Gastrocnemius medialis (tissue), 4 donors: ENCODE data around the gene RBM33. TPM values are rescaled to one million over a fixed set of nuclear protein-coding genes. Genes with fewer than 3 reads are reported as not detected.

Experiments
- ATAC-seq, 2 donors: fragments of 150-250 bp; one replicate each; pipeline ENCODE4 v1.9.1; 2016
- DNase-seq, 2 donors: peaks; one replicate each; pipeline ENCODE4 v3.0.0-alpha.2; 2019
- H3K27ac ChIP-seq, 4 donors: fragments of 200-600 bp; sonication (generic); 1 replicate in 1 of 4; 2 replicates in 3 of 4; pipeline ENCODE4 v1.5.1; 2016 to 2018; ENCODE audit warnings: mild to moderate bottlenecking in 2 of 4, moderate library complexity in 1 of 4
- H3K27me3 ChIP-seq, 3 donors: fragments of 200-600 bp; sonication (generic) in 2 of 3; 1 replicate in 1 of 3; 2 replicates in 2 of 3; pipeline versions ENCODE4 v1.5.1 to v1.6.0; 2016 to 2019; ENCODE audit warnings: mild to moderate bottlenecking in 1 of 3, moderate library complexity in 1 of 3
- H3K36me3 ChIP-seq, 2 donors: fragments of 200-600 bp; sonication (generic) in 1 of 2; one replicate each; pipeline ENCODE4 v1.5.1; 2017 to 2018
- H3K4me1 ChIP-seq, 2 donors: fragments of 200-600 bp; sonication (generic) in 1 of 2; one replicate each; pipeline ENCODE4 v1.5.1; 2016 to 2017; ENCODE audit warnings: mild to moderate bottlenecking in 2 of 2
- H3K4me3 ChIP-seq, 4 donors: fragments of 200-600 bp; sonication (generic) in 3 of 4; 1 replicate in 1 of 4; 2 replicates in 3 of 4; pipeline ENCODE4 v1.5.1; 2016 to 2019; ENCODE audit warnings: mild to moderate bottlenecking in 2 of 4
- H3K9me3 ChIP-seq, 3 donors: fragments of 200-600 bp; sonication (generic) in 2 of 3; 1 replicate in 1 of 3; 2 replicates in 2 of 3; pipeline ENCODE4 v1.5.1; 2016 to 2019
- POLR2A ChIP-seq, 2 donors: fragments of 450-650 bp; IDR thresholded peaks; one replicate each; pipeline ENCODE4 v1.6.1; 2017; ENCODE audit warnings: antibody characterized with exemption in 2 of 2, mild to moderate bottlenecking in 2 of 2, moderate library complexity in 2 of 2
- in situ Hi-C, 4 donors: fragments of 200-750 bp; cut with MboI; loops; one replicate each; pipeline versions ENCODE4 v1.15.0 to v1.8.0; 2017; ENCODE audit warnings: low sequenced_read_pairs in 4 of 4
- intact Hi-C: fragments of 100-400 bp; cut with DNase I; formaldehyde crosslinking; loops from one replicate; pipeline ENCODE4 v1.15.1; 2023; ENCODE audit warnings: low total_unique reads
- total RNA-seq, 4 donors: library from RNA; depleted of rRNA; stranded (reverse); fragments of >200 nt; gene quantifications; one replicate each; pipeline versions ENCODE4 v1.1.0 to v1.2.3, GENCODE V29; 2016
- TF ChIP-seq, protein P1 (sequence below), 5 experiments: fragments of 450-650 bp in 3 of 5; fragments of 200-600 bp in 2 of 5; sonication (generic) in 2 of 5; IDR thresholded peaks in 4 of 5; conservative IDR thresholded peaks in 1 of 5; 1 replicate in 4 of 5; 2 replicates in 1 of 5; pipeline ENCODE4 v1.5.1; 2016 to 2019; ENCODE audit warnings: antibody characterized with exemption in 5 of 5, mild to moderate bottlenecking in 3 of 5, moderate library complexity in 3 of 5

The RBM33 gene
- total RNA-seq, 4 donors from 2014 or later: 16.6 to 30.0 (median 28.1) TPM

DNA sequence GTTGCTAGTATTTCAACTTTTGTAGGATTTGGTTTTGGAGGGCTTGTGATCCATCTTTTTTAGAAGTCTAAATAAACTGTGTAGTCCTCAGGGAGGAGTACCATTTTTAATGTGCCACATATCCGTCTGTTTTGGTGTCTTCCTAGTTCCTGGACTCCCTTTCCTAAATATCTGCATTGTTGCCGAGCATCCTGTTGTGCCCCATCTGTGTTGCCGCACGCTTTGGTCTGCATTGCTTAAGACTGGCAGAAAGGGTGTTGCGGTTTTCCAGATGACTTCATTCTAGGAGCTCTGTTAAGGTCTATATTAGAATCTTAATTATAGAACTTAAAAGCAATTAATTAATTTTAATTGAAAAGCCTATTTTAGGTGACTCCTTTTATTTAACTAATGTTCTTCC, 49.4 kb downstream of the RBM33 start:
- Histone ChIP-seq H3K4me3 (no peak overlapping the region), H3K9me3 (no peaks in the 10 kb centered on the region), H3K36me3 (no peaks in the 10 kb centered on the region), H3K27ac (no peak overlapping the region), H3K4me1 (peaks cover 3 to 15% of the 10 kb centered on the region in 2 donors), H3K27me3 (no peaks in the 10 kb centered on the region)
- DNase-seq (no peak), ATAC-seq (no peak)
- in situ Hi-C loops (no loop called here), intact Hi-C loops (no loop called here)
- TF ChIP-seq, protein P1, sequence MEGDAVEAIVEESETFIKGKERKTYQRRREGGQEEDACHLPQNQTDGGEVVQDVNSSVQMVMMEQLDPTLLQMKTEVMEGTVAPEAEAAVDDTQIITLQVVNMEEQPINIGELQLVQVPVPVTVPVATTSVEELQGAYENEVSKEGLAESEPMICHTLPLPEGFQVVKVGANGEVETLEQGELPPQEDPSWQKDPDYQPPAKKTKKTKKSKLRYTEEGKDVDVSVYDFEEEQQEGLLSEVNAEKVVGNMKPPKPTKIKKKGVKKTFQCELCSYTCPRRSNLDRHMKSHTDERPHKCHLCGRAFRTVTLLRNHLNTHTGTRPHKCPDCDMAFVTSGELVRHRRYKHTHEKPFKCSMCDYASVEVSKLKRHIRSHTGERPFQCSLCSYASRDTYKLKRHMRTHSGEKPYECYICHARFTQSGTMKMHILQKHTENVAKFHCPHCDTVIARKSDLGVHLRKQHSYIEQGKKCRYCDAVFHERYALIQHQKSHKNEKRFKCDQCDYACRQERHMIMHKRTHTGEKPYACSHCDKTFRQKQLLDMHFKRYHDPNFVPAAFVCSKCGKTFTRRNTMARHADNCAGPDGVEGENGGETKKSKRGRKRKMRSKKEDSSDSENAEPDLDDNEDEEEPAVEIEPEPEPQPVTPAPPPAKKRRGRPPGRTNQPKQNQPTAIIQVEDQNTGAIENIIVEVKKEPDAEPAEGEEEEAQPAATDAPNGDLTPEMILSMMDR (IDR thresholded peaks at IDR 0.05 in 4 of 5, conservative IDR thresholded peaks at IDR 0.05 in 1 of 5): no peak
- TF ChIP-seq POLR2A (IDR thresholded peaks at IDR 0.05): no peak

DNA sequence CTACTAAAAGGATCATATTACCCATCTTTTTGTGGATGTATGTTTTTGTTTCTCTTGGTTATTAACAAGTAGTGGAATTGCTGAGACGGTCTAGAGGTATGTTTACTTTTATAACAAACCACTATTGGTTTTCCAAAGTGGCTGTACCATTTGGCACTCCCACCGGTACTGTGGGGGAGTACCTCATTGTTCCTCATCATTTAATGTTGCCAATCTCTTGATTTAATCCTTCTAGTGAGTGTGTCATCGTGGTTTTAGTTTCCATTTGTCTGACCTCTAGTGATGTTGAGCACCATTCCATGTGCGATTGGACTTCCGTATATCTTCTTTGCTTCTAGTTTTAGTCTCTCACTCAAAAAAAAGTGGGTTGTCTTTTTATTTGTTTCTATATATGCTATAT, 50.4 kb downstream of the RBM33 start:
- peaks cover 3 to 15% of the 10 kb centered on the region in 2 donors for H3K4me1 ChIP-seq
- intact Hi-C loops (no loop called here), in situ Hi-C loops (no loop called here)
- H3K9me3 ChIP-seq: no peaks in the 10 kb centered on the region
- TF ChIP-seq, protein P1 (IDR thresholded peaks at IDR 0.05 in 4 of 5, conservative IDR thresholded peaks at IDR 0.05 in 1 of 5): no peak
- TF ChIP-seq POLR2A (IDR thresholded peaks at IDR 0.05): no peak
- H3K36me3 ChIP-seq: no peaks in the 10 kb centered on the region
- DNase-seq: no peak
- H3K27me3 ChIP-seq: no peaks in the 10 kb centered on the region
- H3K4me3 ChIP-seq: no peak overlapping the region
- no peak for ATAC-seq
- no peak overlapping the region for H3K27ac ChIP-seq

- no peak for DNase-seq
- no peak overlapping the region for H3K4me3 ChIP-seq
- in situ Hi-C loops: no loop called here
- H3K27ac ChIP-seq: no peak overlapping the region
- peaks cover 0 to 11% of the 10 kb centered on the region in 2 donors for H3K36me3 ChIP-seq
- H3K27me3 ChIP-seq: no peaks in the 10 kb centered on the region
- peaks cover 3 to 14% of the 10 kb centered on the region in 2 donors for H3K4me1 ChIP-seq
- TF ChIP-seq, protein P1 (IDR thresholded peaks at IDR 0.05 in 4 of 5, conservative IDR thresholded peaks at IDR 0.05 in 1 of 5): no peak
- TF ChIP-seq POLR2A (IDR thresholded peaks at IDR 0.05): no peak
- intact Hi-C loops: no loop called here
- no peaks in the 10 kb centered on the region for H3K9me3 ChIP-seq
- ATAC-seq: no peak
Observed at GRCh38 chr7:155696747-155697146, 52.3 kb downstream of the RBM33 start.

DNA sequence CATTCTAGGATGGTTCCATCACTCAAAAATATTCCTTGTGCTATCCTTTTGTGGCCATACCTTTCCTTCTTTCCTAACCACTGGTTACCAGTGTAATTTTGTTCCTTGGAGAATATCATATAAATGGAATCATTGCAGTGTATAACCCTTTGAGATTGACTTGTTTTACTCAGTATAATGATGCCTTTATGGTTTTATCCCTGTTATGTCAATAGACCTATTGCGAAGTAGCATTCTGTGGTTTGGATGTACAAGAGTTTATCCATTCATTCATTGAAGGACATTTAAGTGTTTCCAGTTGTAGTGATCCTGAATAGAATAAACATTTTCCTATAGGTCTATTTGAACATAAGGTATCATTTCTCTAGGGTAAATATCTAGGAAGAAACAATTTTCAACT, 54.2 kb downstream of the RBM33 start:
- TF ChIP-seq, protein P1 (IDR thresholded peaks at IDR 0.05 in 4 of 5, conservative IDR thresholded peaks at IDR 0.05 in 1 of 5): no peak
- TF ChIP-seq POLR2A (IDR thresholded peaks at IDR 0.05): no peak
- DNase-seq (no peak), ATAC-seq (no peak)
- in situ Hi-C loops (no loop called here), intact Hi-C loops (no loop called here)
- H3K27ac ChIP-seq: no peak overlapping the region
- no peak overlapping the region for H3K4me3 ChIP-seq
- no peaks in the 10 kb centered on the region for H3K27me3 ChIP-seq
- peaks cover 0 to 26% of the 10 kb centered on the region in 2 donors for H3K36me3 ChIP-seq
- no peaks in the 10 kb centered on the region for H3K9me3 ChIP-seq
- no peaks in the 10 kb centered on the region for H3K4me1 ChIP-seq

- in situ Hi-C loops: no loop called here
- ATAC-seq: no peak
Observed at GRCh38 chr7:155699180-155699579, 54.7 kb downstream of the RBM33 start.

More at GRCh38 chr7:155699180-155699579, 54.7 kb downstream of the RBM33 start:
- H3K27me3 ChIP-seq: no peaks in the 10 kb centered on the region
- peaks cover 0 to 26% of the 10 kb centered on the region in 2 donors for H3K36me3 ChIP-seq
- no peaks in the 10 kb centered on the region for H3K9me3 ChIP-seq
- intact Hi-C loops: no loop called here
- no peak overlapping the region for H3K4me3 ChIP-seq
- H3K27ac ChIP-seq: no peak overlapping the region
- H3K4me1 ChIP-seq: no peaks in the 10 kb centered on the region
- no peak for DNase-seq
- TF ChIP-seq, protein P1 (IDR thresholded peaks at IDR 0.05 in 4 of 5, conservative IDR thresholded peaks at IDR 0.05 in 1 of 5): no peak
- TF ChIP-seq POLR2A (IDR thresholded peaks at IDR 0.05): no peak
